ENCODE results near the gene CNTN6.

Gene CNTN6

GRCh38 chr3:1442271-1442670 is 349.4 kb downstream of the CNTN6 start:
- TF ChIP-seq, protein P1, sequence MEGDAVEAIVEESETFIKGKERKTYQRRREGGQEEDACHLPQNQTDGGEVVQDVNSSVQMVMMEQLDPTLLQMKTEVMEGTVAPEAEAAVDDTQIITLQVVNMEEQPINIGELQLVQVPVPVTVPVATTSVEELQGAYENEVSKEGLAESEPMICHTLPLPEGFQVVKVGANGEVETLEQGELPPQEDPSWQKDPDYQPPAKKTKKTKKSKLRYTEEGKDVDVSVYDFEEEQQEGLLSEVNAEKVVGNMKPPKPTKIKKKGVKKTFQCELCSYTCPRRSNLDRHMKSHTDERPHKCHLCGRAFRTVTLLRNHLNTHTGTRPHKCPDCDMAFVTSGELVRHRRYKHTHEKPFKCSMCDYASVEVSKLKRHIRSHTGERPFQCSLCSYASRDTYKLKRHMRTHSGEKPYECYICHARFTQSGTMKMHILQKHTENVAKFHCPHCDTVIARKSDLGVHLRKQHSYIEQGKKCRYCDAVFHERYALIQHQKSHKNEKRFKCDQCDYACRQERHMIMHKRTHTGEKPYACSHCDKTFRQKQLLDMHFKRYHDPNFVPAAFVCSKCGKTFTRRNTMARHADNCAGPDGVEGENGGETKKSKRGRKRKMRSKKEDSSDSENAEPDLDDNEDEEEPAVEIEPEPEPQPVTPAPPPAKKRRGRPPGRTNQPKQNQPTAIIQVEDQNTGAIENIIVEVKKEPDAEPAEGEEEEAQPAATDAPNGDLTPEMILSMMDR (IDR thresholded peaks at IDR 0.05; ENCODE audit: low read depth, low read length) = no peak
- Histone ChIP-seq H3K9me3 (no peaks in the 10 kb centered on the region), H3K4me3 (ENCODE audit: low read depth, low read length) (no peak overlapping the region), H3K4me1 (no peaks in the 10 kb centered on the region), H3K36me3 (no peaks in the 10 kb centered on the region), H3K27me3 (no peaks in the 10 kb centered on the region)
- no peak for DNase-seq

GRCh38 chr3:1444195-1444594 is 351.4 kb downstream of the CNTN6 start:
- H3K36me3 ChIP-seq = no peaks in the 10 kb centered on the region
- H3K4me3 ChIP-seq (ENCODE audit: low read depth, low read length) = no peak overlapping the region
- no peaks in the 10 kb centered on the region for H3K4me1 ChIP-seq
- H3K27me3 ChIP-seq = no peaks in the 10 kb centered on the region
- no peaks in the 10 kb centered on the region for H3K9me3 ChIP-seq
- TF ChIP-seq, protein P1 (IDR thresholded peaks at IDR 0.05; ENCODE audit: low read depth, low read length) = no peak
- DNase-seq = no peak

DNA sequence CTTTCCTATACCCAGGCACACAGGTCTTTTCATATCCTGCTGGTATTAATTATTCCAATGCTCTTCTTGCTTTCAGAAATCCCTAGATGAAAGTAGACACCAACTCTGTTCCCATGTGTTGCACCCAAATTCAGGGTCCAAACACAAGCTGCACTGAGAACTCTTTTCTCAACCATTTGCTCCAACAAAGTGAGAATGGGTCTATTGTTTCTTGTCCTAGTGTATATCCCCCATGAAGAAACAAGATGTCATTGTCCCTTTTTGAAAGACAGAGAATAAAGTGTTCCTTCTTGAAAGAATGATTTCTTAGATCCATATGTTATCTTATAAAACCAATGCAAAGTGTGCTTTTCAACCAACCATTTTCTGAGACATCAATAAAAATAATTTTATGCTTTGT is 353.7 kb downstream of the CNTN6 start:
- no peaks in the 10 kb centered on the region for H3K4me1 ChIP-seq
- H3K36me3 ChIP-seq = no peaks in the 10 kb centered on the region
- H3K27me3 ChIP-seq = no peaks in the 10 kb centered on the region
- no peak for DNase-seq
- TF ChIP-seq, protein P1 (IDR thresholded peaks at IDR 0.05; ENCODE audit: low read depth, low read length) = no peak
- H3K4me3 ChIP-seq (ENCODE audit: low read depth, low read length) = no peak overlapping the region
- H3K9me3 ChIP-seq = no peaks in the 10 kb centered on the region

GRCh38 chr3:1447452-1447851 is 354.6 kb downstream of the CNTN6 start:
- no peak overlapping the region for H3K4me3 ChIP-seq (ENCODE audit: low read depth, low read length)
- no peaks in the 10 kb centered on the region for H3K4me1 ChIP-seq
- no peaks in the 10 kb centered on the region for H3K36me3 ChIP-seq
- no peaks in the 10 kb centered on the region for H3K27me3 ChIP-seq
- TF ChIP-seq, protein P1 (IDR thresholded peaks at IDR 0.05; ENCODE audit: low read depth, low read length) = no peak
- no peak for DNase-seq
- H3K9me3 ChIP-seq = no peaks in the 10 kb centered on the region

DNA sequence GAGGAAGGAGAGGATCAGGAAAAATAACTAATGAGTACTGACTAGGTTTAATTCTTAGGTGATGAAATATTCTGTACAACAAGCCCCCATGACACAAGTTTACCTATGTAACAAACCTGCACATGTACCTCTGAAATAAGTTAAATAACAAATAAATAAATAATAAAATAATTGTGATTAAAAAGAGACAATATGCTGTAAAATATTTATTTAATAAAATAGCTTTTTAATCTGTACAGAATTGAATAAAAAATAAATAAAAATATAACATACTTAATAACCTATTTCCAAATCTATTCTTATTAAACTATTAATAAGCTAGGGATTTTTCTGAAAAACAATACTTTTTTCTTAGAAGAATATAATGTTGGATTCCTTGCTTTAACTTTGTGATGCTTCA is 355.6 kb downstream of the CNTN6 start:
- TF ChIP-seq, protein P1 (IDR thresholded peaks at IDR 0.05; ENCODE audit: low read depth, low read length) = no peak
- Histone ChIP-seq H3K4me1 (no peaks in the 10 kb centered on the region), H3K9me3 (no peaks in the 10 kb centered on the region), H3K27me3 (no peaks in the 10 kb centered on the region), H3K36me3 (no peaks in the 10 kb centered on the region), H3K4me3 (ENCODE audit: low read depth, low read length) (no peak overlapping the region)
- DNase-seq = no peak
